ENCODE data around the gene TSR3.

Gene TSR3

DNA sequence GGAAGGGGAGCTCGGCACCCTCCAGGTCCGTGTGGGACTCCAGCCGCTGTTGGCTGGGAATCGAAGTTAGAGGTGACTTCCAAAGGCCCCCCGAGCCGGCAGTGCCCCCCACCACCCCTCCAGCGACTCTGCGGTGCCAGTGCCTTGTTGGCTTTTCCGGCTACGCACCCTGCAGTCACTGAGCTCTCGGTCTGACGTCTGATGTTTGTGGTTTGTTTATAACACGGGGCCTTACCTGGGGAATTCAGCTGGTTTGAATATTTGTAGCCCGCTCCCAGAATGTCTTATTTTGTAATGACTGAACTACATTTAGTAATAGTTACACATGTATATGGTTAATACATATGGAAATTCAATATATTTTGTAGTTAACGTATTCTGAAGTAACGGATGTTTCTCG is 25.3 kb downstream of the TSR3 start:
- DNase-seq (ENCODE audit: low read depth in 1 of 2, low spot score in 1 of 2): no peak

DNA sequence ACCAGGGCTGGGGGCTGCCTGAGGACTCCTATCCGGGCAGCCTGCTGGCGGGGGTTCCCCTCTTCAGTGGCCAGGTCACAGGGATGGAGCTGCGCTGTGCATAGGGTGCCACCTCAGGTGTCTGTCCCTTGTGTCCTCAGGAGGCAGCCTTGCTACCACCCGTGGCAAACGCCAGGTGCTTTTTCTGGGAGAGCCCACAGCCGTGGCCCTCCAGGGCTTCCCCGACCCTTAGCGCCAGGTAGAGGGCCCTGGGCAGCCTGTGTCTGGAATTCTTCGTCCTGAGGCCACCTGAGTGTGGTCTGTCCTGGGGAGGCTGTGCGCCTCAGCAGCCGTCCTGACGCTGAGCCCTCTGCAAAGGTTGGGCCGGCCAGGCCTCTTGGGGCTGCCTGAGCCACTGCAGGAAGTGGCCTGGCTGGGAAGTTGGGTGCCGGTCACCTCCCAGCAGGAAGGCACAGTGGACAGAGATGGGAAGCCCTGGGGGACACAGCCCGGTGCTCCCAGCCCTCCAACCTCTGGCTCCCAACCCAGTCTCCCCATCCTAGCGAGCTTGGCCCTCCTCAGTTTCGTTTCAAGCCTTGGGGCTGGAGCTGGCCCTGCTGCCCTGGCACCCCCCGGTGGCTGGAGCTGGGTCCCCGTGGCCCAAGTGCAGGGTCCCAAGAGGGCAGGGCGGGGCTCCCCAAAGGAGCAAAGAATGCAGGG is 25.9 kb downstream of the TSR3 start:
- DNase-seq (ENCODE audit: low read depth in 1 of 2, low spot score in 1 of 2): no peak

DNA sequence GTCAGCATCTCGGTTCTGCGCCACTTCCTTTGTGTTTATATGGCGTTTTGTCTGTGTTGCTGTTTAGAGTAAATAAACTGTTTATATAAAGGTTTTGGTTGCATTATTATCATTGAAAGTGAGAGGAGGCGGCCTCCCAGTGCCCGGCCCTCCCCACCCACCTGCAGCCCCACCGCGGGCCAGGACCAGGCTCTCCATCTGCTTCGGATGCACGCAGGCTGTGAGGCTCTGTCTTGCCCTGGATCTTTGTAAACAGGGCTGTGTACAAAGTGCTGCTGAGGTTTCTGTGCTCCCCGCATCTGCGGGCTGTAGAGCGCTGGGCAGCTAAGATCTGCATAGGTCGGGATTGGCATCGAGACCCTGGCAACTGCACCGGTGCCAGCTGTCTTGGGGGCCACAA is 26.4 kb downstream of the TSR3 start:
- DNase-seq (ENCODE audit: low read depth in 1 of 2, low spot score in 1 of 2): no peak

DNA sequence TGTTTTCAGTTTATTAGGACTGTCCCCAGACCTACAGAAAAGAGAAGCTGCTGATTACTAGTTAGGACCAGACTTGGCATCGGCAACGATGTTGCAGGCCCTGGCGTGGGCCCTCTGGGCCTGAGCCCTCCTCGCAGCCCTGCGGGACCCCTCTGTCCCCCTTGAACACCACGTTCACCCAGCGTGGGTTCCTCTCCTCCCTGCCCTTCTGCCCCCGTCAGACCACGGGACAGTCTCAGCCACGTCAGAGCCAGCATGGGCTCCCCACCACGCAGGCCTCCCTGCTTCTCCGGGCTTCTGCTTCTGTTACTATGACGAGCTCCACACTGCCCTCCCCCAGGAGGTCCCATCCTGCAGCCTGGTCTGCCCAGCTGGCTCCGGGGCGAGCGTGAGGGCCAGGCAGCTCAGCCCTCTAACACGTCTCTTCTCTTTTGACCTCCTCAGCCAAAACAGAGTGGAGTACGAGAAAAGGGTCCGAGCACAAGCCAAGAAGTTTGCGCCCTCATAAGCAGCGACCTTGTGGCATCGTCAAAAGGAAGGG is 27.3 kb downstream of the TSR3 start:
- DNase-seq (ENCODE audit: low read depth in 1 of 2, low spot score in 1 of 2): no peak

DNA sequence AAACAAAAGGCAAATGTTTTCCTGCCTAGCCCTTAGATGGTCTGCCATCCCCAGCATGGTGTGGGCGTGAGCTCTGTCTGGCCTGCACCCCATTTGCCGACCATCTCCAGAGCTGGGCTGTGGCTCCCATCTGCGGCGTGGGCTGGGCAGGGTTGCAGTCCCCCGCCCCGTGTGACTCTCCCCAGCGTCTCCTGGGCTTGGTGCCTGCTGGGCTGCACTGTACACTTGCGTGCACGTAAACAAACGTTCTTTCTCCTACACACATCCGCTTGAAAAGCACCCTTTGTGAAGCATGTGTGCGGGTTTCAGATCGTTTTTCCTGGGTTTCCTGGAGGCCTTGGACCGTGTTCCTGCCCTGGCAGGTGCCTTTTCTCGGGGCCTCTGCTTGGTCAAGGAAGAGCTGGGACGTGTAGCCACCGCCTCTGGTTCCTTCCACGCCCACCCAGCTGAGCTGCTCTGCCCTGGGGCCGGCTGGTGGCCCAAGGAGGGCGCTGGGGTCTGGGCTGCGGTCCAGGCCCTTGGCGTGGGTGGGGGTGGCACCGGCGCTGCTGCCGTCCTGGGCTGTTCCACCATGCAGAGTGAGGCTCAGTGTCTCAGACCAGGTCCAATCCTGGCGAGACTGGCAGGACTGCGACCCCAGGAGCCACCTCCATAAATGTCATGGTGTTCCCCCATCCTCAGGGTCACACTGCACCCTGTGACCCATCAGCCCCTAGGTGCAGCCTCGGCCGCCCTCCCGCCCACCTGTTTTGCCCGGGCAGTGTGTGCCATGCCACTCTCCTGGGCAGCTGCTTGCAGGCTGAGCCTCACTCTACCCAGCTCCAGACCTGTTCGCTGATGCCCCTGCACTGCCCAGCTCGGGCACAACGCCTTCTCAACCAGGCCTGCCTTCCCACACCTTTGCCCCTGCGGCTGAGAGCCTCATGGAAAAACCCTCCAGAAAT is 28.1 kb downstream of the TSR3 start:
- DNase-seq (ENCODE audit: low read depth in 1 of 2, low spot score in 1 of 2): no peak

DNA sequence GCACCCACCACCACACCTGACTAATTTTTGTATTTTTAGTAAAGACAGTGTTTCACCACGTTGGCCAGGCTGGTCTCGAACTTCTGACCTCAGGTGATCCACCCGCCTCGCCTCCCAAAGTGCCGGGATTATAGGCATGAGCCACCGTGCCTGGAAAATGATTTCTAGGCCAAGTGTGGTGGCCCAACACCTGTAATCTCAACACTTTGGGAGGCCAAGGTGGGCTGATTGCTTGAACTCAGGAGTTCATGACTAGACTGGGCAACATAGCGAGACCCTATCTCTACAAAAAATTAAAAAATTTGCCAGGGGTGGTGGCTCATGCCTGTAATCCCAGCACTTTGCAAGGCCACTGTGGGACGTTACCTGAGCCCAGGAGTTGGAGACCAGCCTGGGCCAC is 29.3 kb downstream of the TSR3 start:
- DNase-seq (ENCODE audit: low read depth in 1 of 2, low spot score in 1 of 2): no peak

DNA sequence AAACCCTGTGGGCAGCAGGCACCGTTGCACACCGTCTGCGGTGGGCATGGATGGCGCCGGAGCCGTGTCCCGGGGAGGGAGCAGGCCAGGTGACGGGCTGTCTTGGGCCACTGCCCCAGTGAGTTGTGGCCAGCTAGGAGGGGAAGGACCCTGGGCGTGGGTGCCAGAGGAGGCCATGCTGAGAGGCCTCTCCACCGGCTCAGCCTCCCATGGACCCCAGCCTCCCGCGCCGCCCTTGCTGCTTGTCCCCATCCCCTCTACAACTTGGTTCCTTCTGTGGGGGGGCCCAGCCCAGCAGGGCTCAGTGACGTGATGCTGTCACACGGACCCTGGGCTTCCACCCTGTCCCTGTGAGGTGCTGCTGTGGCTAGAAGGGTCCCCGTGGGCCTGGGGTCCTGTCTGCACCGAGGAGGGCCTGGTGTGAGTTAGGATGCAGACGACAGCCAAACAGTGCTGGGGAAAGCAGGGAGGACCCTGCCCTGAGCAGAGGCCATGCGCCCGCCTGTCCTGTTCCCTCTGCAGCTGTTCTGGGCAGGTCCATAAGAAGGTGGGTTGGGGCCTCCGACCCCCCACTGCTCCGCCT is 30.9 kb downstream of the TSR3 start:
- DNase-seq (ENCODE audit: low read depth in 1 of 2, low spot score in 1 of 2): no peak

DNA sequence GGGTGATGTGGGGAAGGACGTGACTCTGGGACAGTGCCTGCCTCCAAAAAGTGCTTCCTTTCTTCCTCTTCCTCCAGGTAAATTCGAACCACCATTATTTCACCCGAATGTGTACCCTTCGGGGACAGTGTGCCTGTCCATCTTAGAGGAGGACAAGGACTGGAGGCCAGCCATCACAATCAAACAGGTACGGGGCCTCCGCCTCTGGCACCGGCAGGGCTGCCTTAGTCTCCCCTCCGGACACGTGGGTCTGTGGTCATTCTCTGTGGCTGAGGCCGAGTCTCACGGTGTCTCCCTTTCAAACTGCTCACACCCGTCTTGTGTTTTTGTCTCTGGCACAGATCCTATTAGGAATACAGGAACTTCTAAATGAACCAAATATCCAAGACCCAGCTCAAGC is 31.6 kb downstream of the TSR3 start:
- no peak for DNase-seq (ENCODE audit: low read depth in 1 of 2, low spot score in 1 of 2)

DNA sequence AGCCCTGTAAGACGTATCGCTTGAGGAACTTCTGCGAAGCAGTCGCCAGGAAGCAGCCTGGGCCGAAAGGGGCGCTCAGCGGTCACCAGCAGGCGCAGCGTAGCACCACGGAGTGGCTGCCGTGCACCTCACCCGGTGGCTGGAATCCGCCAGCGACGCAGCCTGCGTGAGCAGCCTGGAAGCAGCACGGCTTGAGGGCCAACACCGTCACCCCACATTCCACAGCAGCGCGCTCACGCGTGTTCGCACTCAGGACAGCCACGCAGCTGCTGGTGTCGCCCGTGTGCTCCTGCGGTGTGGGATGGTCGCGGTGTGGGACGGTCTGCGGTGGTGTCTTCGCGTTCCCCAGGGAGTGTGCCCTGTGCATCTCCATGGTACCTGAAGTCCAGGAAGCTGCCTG is 32.6 kb downstream of the TSR3 start:
- DNase-seq (ENCODE audit: low read depth in 1 of 2, low spot score in 1 of 2): no peak

DNA sequence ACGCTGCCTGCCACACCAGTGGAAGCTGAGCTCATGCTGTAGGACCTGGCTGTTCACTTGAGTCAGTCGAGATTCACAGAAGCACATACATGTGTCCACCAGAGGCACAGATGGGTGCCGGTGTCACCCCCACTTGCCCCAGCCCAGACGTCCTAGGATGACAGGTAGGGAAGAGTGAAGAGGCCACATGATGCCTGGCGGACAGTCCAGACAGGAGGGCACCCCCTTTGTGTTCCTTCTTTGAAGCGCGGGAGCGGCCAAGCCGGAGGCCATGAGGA is 33.5 kb downstream of the TSR3 start:
- no peak for DNase-seq (ENCODE audit: low read depth in 1 of 2, low spot score in 1 of 2)

DNA sequence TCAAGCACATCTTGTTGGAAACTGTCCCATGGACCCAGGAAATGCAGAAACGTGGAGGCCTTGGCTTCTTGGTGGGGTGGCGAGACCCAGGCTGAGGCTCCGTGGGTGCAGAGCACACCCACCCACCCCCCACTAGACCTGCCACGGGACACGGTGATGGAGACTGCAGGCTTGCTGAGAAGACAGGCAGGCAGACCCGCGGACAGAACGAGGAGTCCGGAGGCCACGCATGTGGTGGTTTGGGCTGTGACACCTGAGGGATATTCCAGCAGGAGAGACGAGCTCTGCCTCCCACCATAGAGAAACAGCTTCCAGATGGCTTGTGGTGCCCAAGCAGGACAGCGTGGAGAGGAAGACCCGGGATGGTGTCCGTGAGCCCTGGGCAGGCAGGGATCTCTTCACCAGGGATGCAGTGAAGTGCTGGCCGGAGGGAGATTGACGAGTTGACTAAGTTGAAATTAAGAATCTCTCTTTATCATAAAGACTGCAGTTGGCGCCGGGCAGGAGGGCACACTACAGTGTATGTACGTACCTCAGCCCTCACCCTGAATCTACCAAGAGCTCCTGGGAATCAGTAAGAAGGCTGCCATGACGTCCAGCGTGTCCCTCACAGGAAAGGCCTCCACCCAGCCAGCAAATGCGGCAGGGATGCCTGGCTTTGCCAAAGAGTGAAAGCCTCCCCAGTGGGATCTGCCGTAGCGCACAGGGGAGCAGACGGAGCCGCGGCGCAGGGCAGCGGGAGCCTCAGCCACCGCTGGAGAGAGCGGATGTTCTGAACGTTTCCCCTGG is 34.0 kb downstream of the TSR3 start:
- DNase-seq (ENCODE audit: low read depth in 1 of 2, low spot score in 1 of 2): no peak

DNA sequence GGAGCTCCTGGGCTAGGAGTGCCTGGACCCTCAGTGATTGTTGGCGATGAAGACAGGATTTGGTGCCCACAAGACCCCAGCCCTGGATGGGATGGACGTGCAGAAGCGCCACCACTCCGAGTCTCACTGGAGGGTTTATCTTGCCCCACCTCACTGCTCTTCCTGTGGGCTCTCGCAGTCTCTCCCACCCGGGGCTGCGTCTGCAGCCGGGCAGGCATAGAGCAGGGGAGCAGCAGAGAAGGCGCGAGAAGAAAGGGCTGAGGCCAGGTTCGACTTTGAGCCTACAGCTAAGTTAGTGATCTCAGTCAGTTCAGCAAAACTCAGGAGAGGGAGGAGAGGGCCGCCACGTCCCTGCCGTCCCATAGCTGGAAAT is 35.7 kb downstream of the TSR3 start:
- DNase-seq (ENCODE audit: low read depth in 1 of 2, low spot score in 1 of 2): no peak

DNA sequence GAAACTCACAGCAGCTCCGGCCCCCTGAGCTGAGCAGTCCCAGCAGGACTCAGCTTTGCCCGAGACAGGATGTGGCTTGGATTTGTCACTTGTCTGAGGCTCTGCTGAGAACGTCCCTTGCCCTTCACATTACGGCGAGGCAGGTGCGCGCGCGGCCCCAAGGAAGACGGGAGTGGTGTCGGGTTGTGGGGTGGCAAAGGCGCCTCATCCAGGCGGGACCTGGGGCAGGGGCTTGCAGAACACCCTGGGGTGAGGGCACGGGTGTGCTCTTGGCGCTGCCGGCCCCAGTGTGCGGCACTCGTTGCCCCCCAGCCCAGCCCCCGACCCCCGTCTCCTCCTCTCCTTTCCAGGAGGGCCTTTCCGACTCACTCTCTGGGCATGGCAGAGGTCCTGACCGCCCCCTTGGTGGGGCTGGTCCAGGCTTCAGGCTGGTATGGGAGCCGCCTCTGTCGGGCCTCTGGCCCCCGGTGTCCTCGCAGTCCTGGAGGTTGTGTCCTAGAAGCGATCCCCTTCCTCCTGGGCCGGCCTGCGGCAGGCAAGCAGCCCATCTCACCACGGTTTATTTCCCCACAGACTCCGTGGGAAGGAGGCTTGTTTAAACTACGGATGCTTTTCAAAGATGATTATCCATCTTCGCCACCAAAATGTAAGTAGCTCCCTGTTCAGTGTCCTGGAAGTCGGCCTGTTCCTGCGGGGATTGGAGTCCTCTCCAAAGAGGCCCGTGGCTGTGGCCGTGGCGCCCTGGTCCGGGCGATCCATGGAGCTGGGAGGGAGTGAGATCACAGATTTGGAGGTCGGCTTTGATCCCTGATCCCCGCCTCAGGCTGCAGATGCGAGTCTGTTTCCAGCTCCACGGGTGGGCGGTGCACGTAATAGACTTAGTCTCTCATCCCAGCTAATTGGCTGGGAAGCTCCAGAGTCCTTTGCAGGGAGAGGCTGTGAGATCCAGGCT is 36.3 kb downstream of the TSR3 start:
- DNase-seq (ENCODE audit: low read depth in 1 of 2, low spot score in 1 of 2): no peak

DNA sequence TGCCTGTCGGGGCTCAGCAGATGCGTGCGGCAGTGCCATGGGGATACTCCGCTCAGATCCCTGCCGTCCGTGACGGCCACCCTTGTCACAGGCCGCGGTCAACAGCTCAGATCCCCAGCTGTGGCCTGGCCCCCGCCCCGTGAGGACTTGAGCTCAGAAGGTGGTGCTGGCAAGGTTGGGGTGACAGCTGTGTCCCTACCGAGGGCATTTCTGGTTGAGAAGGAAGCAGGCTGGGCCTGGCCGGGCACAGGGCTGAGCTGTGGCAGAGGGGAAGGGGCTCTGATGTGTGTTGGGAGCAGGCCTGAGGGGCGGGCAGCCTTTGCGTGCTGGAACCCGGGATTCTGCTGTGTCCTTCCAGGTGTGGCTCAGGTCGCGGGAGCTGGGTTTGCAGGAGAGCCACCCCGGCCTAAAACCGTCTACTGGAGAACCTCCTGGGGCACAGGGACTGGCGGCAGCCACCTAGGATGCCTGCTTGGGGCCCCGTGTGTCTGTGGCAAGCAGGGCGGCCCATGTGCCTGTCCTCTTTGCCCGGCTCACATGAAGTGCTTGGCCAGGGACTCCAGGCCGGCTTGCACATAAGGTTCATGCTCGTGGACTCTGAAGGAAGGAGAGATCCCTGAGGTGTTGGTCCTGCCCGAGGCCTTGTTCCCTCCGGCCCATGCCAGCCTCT is 37.1 kb downstream of the TSR3 start:
- no peak for DNase-seq (ENCODE audit: low read depth in 1 of 2, low spot score in 1 of 2)

DNA sequence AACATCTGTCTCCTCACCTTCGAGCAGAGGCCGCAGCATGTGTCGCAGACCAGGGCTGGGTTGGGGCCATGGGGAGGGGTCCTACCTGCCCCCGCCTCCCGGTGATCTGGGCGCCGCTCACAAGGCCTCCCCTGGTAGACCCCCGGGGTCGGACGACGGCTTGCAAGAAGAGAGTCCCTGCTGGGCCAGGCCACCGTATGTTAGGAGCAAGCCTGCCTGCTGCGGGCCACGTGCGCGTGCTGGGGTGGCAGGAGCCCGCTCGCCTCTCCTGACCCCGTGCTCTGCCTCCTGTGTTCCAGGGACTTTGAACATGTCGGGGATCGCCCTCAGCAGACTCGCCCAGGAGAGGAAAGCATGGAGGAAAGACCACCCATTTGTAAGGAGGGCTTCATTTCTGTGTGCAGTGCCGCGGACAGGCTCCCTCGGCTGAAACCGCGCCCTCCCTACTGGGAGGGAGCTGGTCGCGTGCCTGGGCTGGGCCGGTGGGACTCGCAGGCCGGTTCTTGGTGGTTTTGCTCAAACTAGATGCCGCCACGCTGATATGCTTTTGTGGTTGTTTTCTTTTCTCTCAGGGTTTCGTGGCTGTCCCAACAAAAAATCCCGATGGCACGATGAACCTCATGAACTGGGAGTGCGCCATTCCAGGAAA is 37.8 kb downstream of the TSR3 start:
- DNase-seq (ENCODE audit: low read depth in 1 of 2, low spot score in 1 of 2): no peak

DNA sequence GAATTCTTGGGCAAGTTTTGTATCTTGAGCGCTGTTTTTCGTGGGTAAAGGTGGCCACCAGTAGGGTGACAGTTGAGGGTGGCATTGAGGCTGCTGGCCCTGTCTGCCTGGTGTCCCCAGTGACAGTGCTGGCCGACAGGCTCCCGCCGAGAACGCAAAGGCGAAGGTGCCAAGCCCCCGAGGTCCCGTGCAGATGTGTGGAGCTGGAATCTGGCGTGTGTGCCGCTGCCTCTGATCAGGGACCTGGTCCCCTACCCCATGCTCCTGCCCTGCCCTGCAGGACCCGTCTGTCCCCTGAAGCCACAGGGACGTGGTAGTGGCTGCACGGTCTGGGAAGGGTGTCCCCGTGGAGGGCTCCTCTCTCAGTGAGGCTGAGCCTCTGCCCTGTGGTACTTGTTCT is 38.8 kb downstream of the TSR3 start:
- no peak for DNase-seq (ENCODE audit: low read depth in 1 of 2, low spot score in 1 of 2)

DNA sequence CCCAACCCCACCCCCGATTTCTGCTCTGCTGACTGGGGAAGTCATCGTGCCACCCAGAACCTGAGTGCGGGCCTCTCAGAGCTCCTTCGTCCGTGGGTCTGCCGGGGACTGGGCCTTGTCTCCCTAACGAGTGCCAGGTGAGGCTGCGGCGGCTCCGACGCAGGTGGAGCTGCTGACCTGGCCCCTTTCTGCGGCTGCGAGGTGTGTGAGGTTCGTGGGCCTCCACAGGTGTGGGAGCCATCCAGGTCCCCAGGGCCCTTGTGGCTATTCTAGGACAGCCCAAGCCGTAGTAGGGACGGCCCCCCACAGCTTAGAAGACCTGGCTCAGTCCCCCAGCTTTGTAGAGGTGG is 39.2 kb downstream of the TSR3 start:
- no peak for DNase-seq (ENCODE audit: low read depth in 1 of 2, low spot score in 1 of 2)

DNA sequence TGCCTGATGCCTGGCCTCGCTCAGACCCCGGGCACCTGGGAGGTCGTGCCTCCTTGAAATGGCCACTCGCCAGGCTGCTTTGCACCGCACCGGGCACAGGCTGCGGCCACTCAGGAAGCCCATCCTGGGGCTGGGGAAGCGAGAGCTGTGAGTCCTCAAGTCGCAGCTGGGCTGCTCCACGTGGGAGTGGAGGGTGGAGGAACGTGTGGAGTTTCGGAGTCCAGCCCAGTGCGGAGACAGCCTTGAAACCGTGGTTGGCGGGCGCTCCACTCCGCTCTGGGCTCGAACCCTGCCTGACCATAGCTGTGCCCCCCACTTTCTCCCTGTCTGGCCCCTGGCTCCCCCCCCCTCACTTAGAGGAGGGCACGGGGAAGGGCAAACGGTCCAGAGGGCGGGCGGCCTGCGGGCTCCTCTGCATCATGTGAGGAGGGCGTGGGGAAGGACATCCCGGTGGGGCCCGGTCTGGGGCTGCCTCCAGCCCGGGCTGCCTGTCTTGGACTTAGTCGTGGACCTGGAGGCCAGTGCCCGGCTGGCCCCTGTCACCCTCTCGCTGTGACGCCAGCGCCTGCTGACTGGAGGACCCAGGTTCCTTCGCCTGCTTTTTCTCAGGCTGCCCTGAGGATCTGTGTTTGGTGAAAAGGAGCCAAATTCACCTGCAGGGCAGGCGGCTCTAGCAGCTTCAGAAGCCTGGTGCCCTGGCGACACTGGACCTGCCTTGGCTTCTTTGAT is 39.8 kb downstream of the TSR3 start:
- no peak for DNase-seq (ENCODE audit: low read depth in 1 of 2, low spot score in 1 of 2)
